GM21360 (cell line): ENCODE results near the gene BMPR1A.
"Not testable (repeated sequence)": the region's sequence is repeated elsewhere in the genome, so short reads cannot be mapped to it uniquely, and the experiment has no call there.

Experiments used
- ATAC-seq: cut with Tn5 transposase; IDR thresholded peaks from one replicate; pipeline ENCODE4 v1.9.1; 2021; ENCODE audit warnings: mild to moderate bottlenecking, moderate library complexity; ENCODE audit not compliant: unreplicated experiment

The BMPR1A gene

GRCh38 chr10:86837663-86838062 is 81.2 kb downstream of the BMPR1A start:
- no peak for ATAC-seq

DNA sequence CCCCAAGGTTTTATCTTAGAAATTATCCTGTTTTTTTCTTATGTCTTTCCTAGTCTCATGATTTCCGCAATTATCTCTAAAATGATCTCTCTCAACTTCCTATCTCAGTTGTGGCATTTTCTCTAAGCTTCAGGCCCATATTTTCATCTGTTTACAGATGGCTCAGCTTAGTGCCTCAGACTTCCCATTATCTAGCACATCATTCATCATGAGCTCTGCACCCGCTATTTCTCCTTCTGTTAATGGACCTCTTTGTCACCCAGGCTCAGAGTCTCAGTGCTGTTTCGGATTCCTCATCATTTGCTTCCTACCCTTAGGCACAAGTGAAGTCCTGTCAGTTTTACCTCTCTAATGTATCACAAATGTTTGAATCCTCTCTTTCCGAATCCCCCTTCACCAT is 84.1 kb downstream of the BMPR1A start:
- no peak for ATAC-seq

DNA sequence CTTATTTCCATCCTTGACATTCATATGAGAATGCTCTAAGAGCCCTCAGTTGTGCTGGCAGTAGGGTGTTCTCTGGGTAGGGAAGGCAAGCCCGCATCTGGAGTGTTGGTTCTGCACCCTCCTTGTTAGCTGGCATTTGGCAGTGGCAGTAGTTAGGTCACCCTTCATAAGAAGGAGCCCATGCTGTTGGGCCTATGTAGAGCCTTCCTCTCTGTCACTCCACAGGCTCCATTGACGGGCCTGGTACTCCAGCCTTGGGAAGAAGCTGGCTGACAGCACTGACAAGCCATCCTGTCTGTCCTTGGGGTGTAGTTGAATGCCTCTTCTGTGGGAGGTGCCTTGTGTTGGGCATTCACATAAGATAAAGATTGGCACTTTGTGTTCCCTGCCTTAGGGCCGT is 89.7 kb downstream of the BMPR1A start:
- no peak for ATAC-seq

DNA sequence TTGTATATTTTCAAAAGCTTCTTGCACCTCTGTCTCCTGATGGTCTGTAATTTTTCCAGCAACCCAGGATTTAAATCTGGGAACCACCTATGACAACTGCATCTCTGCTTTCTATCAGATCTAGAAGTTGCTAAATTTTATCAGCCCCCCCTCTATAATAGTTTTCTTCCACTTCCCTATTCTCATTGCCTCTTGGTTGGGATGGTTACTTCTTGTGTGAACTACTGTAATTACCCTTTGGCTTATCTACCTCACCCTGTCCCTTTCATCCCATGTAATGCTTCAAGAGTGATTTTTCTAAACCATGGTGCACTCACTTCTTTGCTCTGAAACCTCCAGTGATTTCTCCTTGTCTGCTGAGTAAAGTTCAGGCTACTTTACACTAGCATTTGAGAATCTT is 92.3 kb downstream of the BMPR1A start:
- ATAC-seq = no peak

DNA sequence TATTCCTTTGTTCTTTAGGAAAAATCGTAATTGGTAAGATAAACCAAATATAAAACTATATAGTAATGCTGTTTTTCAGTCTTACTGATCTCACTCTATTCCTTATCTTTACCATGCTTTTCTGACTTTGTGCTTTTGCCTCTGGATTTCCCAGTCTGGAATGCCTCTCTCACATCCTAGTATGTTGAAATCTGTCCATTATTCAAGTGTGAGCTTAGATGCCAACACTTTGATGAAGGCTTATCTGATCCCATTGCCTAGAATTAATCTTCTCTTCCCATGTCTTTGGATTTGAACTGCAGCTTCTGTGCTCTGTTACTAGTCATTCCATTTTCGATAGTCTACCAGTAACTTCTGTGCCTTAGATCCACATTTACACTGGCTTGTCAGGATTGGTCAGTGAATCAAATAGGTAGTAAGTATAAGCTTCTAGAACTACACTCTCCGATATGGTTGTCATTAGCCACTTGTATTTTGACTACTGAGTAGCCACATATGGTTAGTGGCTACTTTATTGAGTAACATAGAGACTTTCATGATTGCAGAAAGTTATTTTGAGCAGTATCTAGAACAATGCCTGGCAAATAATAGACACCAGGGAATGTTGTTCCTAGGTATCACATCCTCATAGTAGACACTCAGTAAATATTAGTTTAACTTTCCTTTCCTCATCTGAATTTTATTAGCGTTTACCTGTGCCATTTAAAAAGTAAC is 92.9 kb downstream of the BMPR1A start:
- peak; percentile 86 for ATAC-seq

GRCh38 chr10:86850481-86850880 is 94.1 kb downstream of the BMPR1A start:
- ATAC-seq = no peak

DNA sequence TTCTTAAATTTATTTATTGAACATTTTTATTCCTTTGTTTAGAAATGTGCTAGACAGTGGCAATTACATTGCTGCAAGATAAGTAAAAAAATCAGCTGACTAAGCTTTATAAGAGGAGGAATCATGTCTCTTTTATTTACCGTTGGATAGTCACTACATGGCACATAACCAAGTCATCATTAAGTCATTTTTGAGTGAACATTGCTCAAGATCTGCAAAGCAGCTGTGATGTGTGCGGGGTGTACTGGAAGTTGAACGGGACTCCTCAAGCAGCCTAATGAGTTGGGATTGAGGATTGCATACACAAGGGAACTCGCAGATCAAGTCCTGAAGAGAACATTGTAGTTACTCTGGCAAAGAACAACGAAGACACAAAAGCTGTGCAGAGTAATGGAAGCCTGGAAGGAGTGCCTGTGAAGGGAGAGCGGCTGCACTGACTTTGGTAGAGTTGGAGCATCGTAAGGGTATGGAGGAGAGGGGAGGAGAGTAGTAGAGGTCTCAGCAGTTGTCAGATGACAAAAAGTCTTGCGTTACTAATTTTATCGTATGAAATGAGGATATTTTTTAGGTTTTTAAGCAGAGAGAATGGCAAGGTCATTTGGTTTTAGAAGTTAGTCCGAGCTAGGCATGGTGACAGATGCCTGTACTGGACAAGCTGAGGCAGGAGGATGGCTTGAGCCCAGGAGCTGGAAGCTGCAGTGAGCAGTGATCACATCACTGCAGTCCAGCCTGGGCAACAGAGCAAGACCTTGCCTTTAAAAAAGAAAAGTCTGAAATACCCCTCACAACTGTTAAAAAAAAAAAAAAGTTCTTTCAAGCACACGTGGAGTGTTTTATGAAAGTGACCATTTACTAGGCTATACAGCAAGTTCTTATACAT is 95.1 kb downstream of the BMPR1A start:
- no peak for ATAC-seq

DNA sequence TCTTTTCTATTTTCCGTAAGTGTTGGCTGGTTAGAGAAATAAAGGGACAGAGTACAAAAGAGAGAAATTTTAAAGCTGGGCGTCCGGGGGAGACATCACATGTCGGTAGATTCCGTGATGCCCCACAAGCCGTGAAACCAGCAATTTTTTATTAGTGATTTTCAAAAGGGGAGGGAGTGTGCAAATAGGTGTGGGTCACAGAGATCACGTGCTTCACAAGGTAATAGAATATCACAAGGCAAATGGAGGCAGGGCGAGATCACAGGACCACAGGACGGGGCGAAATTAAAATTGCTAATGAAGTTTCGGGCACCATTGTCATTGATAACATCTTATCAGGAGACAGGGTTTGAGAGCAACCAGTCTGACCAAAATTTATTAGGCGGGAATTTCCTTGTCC is 97.2 kb downstream of the BMPR1A start:
- ATAC-seq = not testable (repeated sequence)

DNA sequence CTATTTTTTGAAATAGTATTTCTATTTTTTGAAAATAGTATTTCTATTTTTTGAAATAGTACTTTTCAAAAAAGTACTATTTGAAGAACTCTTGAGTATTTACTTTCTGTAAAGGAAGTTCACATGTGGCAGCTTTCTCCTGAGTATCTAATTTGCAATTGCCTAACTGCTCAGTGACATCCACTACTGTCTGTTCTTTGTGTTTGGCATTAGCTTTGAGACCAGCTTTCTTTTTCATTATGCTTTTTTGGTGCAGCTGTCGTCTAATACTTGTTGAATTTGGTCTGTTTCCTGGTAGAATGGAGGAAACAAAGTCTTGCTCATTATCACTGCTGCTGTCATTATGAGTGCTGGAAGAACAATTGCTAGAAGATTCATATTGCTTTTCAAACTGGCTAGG is 99.1 kb downstream of the BMPR1A start:
- ATAC-seq = no peak

DNA sequence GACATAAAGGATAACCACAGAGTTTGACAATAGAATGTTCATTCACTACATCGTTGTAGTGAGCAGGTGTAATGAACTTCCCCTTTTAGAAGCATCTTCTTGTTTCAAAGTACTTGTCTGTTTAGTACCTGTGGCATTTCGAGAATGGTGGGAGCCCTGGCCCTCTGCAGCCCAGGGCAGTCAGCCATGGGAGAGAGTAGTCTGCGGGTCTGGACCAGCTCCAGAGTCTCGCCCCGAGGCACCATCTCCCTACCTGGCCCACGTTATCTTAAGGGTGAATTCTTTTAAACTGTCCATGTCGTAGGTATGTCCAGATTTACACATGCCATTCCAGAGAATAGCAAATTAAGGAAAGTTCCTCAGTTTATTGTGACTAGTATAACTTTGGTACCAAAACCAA is 99.7 kb downstream of the BMPR1A start:
- no peak for ATAC-seq

DNA sequence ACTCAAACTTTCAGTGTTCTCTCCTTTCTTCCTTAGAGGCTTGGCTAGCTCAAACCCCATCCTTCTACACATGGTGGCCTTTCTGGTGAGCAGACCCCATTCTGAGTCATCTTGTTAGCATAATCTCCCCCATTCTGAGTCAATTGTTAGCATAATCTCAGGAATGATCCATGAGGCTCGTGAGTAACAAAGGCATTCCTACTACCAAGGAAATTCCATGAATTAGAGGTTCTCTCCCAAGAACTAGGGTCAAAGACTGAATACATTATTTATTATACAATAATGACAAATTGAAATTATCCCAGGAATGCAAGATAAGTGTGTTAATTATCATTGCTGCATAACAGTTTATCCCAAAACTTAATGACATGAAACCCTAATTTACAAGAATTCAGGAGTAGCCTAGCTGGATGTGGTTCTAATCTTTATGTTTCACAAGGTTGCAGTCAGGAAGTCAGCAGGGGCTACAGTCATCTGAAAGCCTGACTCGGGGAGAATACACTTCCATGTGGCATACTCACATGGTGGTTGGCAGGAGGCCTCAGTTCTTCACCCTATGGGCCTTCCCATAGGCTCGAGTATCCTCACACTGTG is 100.8 kb downstream of the BMPR1A start:
- ATAC-seq = no peak

DNA sequence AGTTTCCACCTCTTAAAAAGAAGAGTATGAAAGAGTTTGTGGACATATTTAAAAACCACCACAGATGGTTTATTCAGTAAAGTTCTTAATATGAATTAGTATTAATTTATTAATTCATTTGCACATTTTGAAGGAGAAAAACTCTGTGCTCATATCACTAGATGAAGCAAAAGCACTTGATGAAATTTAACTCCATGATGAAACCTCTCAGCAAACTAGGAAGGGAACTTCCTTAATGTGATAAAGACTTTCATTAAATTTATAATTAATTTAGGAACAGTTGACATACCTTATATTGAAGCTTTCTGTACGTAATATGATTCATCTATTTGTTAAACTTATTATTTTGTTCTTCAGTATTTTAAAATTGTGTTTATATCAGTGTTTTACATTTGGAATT is 101.6 kb downstream of the BMPR1A start:
- ATAC-seq = no peak

DNA sequence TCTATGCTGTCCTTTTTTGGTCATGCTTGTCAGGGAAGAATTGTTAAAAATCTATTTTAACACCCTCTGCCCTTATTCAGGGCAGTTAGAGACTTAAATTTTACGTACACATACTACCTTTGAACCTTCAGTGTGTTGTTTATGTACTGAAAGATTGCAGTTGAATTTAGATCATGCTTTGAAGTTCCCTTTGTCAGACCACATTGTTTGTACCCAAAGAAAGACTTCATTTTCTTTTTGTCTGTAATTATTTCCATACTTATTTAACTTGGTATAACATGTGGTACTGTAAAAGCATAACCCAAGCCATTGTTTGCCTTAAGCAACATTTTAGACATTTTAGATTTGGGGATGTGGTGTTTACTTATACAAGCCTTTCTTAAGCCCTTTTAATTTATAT is 104.9 kb downstream of the BMPR1A start:
- no peak for ATAC-seq

- no peak for ATAC-seq
Observed at GRCh38 chr10:86862373-86862772, 106.0 kb downstream of the BMPR1A start.

DNA sequence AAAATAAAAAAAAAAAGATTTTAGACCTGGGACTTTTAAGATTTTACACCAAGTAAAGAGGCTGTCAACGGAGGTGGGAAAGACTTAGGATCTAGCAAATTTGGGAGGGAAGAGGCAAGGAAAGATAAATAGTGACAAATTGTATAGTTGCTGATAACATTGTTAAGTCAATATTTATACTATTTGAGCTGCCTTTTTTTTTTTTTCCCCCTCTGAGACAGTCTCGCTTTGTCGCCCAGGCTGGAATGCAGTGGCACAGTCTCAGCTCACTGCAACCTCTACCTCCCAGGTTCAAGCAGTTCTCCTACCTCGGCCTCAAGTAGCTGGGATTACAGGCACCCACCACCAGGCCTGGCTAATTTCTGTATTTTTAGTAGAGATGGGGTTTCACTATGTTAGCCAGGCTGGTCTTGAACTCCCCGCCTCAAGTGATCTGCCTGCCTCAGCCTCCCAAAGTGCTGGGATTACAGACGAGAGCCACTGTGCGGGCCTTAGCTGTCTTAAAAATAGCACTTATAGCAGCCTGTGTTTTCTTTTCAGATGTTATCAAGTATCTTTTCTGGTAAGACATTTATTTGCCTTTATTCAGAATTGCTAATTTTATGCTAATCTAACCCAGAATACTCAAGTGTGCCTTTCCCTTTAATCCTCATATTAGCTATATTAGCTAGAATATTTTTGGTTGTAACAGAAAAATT is 106.5 kb downstream of the BMPR1A start:
- ATAC-seq = no peak

- no peak for ATAC-seq
Observed at GRCh38 chr10:86863484-86863842, 107.0 kb downstream of the BMPR1A start.

GRCh38 chr10:86865011-86865811 is 108.8 kb downstream of the BMPR1A start:
- not testable (repeated sequence) for ATAC-seq

- ATAC-seq = no peak
Observed at GRCh38 chr10:86867149-86867548, 110.7 kb downstream of the BMPR1A start.

- ATAC-seq = no peak
Observed at GRCh38 chr10:86868353-86868752, 111.9 kb downstream of the BMPR1A start.

DNA sequence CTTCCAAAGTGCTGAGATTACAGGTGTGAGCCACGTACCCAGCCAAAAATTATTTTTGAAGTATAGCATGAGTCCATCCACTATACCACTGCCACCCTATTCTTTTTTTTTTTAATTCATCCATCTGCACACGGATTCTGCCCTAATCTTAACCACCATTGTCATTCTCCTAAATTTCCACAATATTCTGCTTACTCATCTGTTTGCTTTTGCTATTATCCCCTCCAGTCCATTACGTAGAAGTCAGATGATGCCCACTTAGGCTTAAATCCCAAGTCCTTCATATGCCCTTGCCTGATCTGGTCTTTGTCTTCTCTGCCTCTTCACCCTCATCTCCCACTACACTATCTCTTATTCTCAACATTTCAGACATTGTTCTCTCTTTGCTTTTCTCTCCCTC is 114.3 kb downstream of the BMPR1A start:
- ATAC-seq = no peak
